H1 (cell line): Measurements from ENCODE around the gene EME2. TPM values are rescaled to one million over a fixed set of nuclear protein-coding genes. Genes with fewer than 3 reads are reported as not detected.

ENCODE experiments used
- CTCF ChIA-PET: fragments of 300-600 bp; sonication (Branson Sonifier 250); formaldehyde crosslinking; loops from one replicate; lab custom pipeline; 2021; ENCODE audit not compliant: partially characterized antibody; lab: Charles Lee
- POLR2A ChIA-PET: fragments of 300-600 bp; sonication (Branson Sonifier 250); formaldehyde crosslinking; loops from one replicate; lab custom pipeline; 2021; ENCODE audit warnings: inconsistent platforms; ENCODE audit not compliant: partially characterized antibody; lab: Charles Lee
- DNase-seq, 2 experiments: peaks; one replicate each; pipeline versions ENCODE4 v3.0.0 to v3.0.0-alpha.2; 2010 to 2022; ENCODE audit warnings: low spot score in 2 of 2, low read depth in 1 of 2, mixed read lengths in 1 of 2
- FAIRE-seq: peaks from 2 replicates; lab custom pipeline; 2011; peaks lifted over from hg19 to GRCh38; lab: Jason Lieb, UNC
- H2AFZ ChIP-seq: 2 replicates; pipeline ENCODE4 v1.8.1; 2012; ENCODE audit warnings: low read length, inconsistent platforms
- H2AK5ac ChIP-seq: 2 replicates; pipeline ENCODE4 v1.6.1; 2013; ENCODE audit warnings: low read depth, low read length
- H2BK120ac ChIP-seq: replicated peaks from 2 replicates; pipeline ENCODE3; 2013; ENCODE audit warnings: low read depth, low read length, inconsistent platforms
- H2BK12ac ChIP-seq: 2 replicates; pipeline ENCODE4 v1.6.1; 2013; ENCODE audit warnings: low read depth, low read length
- H2BK15ac ChIP-seq: 2 replicates; pipeline ENCODE4 v1.6.1; 2013; ENCODE audit warnings: low read length
- H2BK20ac ChIP-seq: 2 replicates; pipeline ENCODE4 v1.6.1; 2013; ENCODE audit warnings: low read length
- H2BK5ac ChIP-seq: 2 replicates; pipeline ENCODE4 v1.6.1; 2013; ENCODE audit warnings: low read depth, low read length
- H3K14ac ChIP-seq: 2 replicates; pipeline ENCODE4 v1.6.1; 2013; ENCODE audit warnings: inconsistent platforms; ENCODE audit not compliant: insufficient read length
- H3K18ac ChIP-seq: 2 replicates; pipeline ENCODE4 v1.6.1; 2013; ENCODE audit warnings: low read length; ENCODE audit errors: extremely low read depth
- H3K23ac ChIP-seq: 2 replicates; pipeline ENCODE4 v1.6.1; 2013; ENCODE audit warnings: inconsistent platforms; ENCODE audit not compliant: insufficient read length
- H3K23me2 ChIP-seq: 2 replicates; pipeline ENCODE4 v1.6.1; 2013; ENCODE audit warnings: low read depth, low read length
- H3K27ac ChIP-seq: 2 replicates; pipeline ENCODE4 v1.6.1; 2011; ENCODE audit warnings: low read depth, low read length, inconsistent platforms
- H3K27me3 ChIP-seq, 4 experiments: replicated peaks in 1 of 4; 1 replicate in 1 of 4; 2 replicates in 3 of 4; pipeline versions ENCODE4 v1.6.1 to v1.8.1; 2011 to 2013; ENCODE audit warnings: low read length in 3 of 4, mild to moderate bottlenecking in 3 of 4, inconsistent platforms in 2 of 4, mixed read lengths in 2 of 4, moderate library complexity in 1 of 4; ENCODE audit not compliant: control insufficient read depth in 3 of 4, insufficient read depth in 3 of 4; ENCODE audit errors: extremely low read depth in 1 of 4
- H3K36me3 ChIP-seq, 4 experiments: 2 replicates each; pipeline versions ENCODE4 v1.6.1 to v1.8.1; 2011 to 2013; ENCODE audit warnings: mild to moderate bottlenecking in 4 of 4, low read length in 3 of 4, moderate library complexity in 2 of 4, control low read depth in 1 of 4, inconsistent platforms in 1 of 4; ENCODE audit not compliant: insufficient read depth in 4 of 4, control insufficient read depth in 2 of 4
- H3K4ac ChIP-seq: replicated peaks from 2 replicates; pipeline ENCODE3; 2013; ENCODE audit warnings: low read length, low read depth, mixed read lengths, inconsistent platforms; ENCODE audit not compliant: insufficient read length
- H3K4me1 ChIP-seq, 4 experiments: replicated peaks in 1 of 4; 1 replicate in 1 of 4; 2 replicates in 3 of 4; pipeline versions ENCODE4 v1.6.1 to v1.8.1; 2011 to 2013; ENCODE audit warnings: low read length in 3 of 4, inconsistent platforms in 2 of 4, mixed read lengths in 1 of 4; ENCODE audit not compliant: insufficient read depth in 4 of 4, control insufficient read depth in 3 of 4
- H3K4me2 ChIP-seq, 2 experiments: 2 replicates each; pipeline versions ENCODE4 v1.6.1 to v1.8.1; 2011 to 2013; ENCODE audit warnings: low read depth in 2 of 2, low read length in 2 of 2, control low read depth in 1 of 2, inconsistent platforms in 1 of 2, mild to moderate bottlenecking in 1 of 2; ENCODE audit not compliant: insufficient read depth in 1 of 2
- H3K4me3 ChIP-seq, 4 experiments: fragments of 200-600, 300-600 bp in 1 of 4; sonication (generic), shearing (Covaris generic), sonication (Bioruptor Twin) in 1 of 4; 2 replicates each; pipeline versions ENCODE4 v1.5.1 to v1.8.1; 2011 to 2016; ENCODE audit warnings: low read length in 4 of 4, low read depth in 3 of 4, control low read depth in 2 of 4, inconsistent platforms in 2 of 4, mild to moderate bottlenecking in 2 of 4, mixed read lengths in 1 of 4, moderate library complexity in 1 of 4; ENCODE audit not compliant: insufficient read depth in 2 of 4; ENCODE audit errors: extremely low read depth in 1 of 4
- H3K56ac ChIP-seq: replicated peaks from 2 replicates; pipeline ENCODE3; 2013; ENCODE audit warnings: low read depth, mild to moderate bottlenecking, mixed read lengths, low read length, inconsistent platforms; ENCODE audit not compliant: insufficient read length
- H3K79me1 ChIP-seq: 2 replicates; pipeline ENCODE4 v1.6.1; 2013; ENCODE audit warnings: low read depth, low read length, control low read depth
- H3K79me2 ChIP-seq, 2 experiments: 2 replicates each; pipeline versions ENCODE4 v1.6.1 to v1.8.1; 2012 to 2013; ENCODE audit warnings: low read length in 2 of 2, mild to moderate bottlenecking in 2 of 2, inconsistent platforms in 1 of 2; ENCODE audit not compliant: insufficient read depth in 2 of 2, control insufficient read depth in 1 of 2
- H3K9ac ChIP-seq, 4 experiments: replicated peaks in 1 of 4; 1 replicate in 1 of 4; 2 replicates in 3 of 4; pipeline versions ENCODE4 v1.6.1 to v1.8.1; 2011 to 2013; ENCODE audit warnings: low read depth in 3 of 4, low read length in 3 of 4, control low read depth in 2 of 4, mild to moderate bottlenecking in 2 of 4, moderate library complexity in 2 of 4, inconsistent platforms in 1 of 4; ENCODE audit errors: extremely low read depth in 1 of 4
- H3K9me3 ChIP-seq, 2 experiments: 2 replicates each; pipeline versions ENCODE4 v1.6.1 to v1.8.1; 2012 to 2013; ENCODE audit warnings: mild to moderate bottlenecking in 2 of 2, moderate library complexity in 2 of 2, control low read depth in 1 of 2, inconsistent platforms in 1 of 2, low read depth in 1 of 2, low read length in 1 of 2, mixed read lengths in 1 of 2; ENCODE audit not compliant: insufficient read depth in 2 of 2
- H4K20me1 ChIP-seq, 2 experiments: replicated peaks in 1 of 2; 2 replicates each; pipeline versions ENCODE3 to v1.8.1; 2011 to 2013; ENCODE audit warnings: inconsistent platforms in 2 of 2, low read length in 2 of 2, mild to moderate bottlenecking in 1 of 2; ENCODE audit not compliant: insufficient read depth in 2 of 2, control insufficient read depth in 1 of 2
- H4K5ac ChIP-seq: 2 replicates; pipeline ENCODE4 v1.6.1; 2013; ENCODE audit warnings: low read length, low read depth, mixed read lengths, inconsistent platforms; ENCODE audit not compliant: insufficient read length
- H4K8ac ChIP-seq: 2 replicates; pipeline ENCODE4 v1.8.0; 2013; ENCODE audit warnings: mild to moderate bottlenecking, moderate library complexity, low read length, inconsistent platforms; ENCODE audit not compliant: insufficient read depth; ENCODE audit errors: extremely low read depth
- H4K91ac ChIP-seq: replicated peaks from 2 replicates; pipeline ENCODE3; 2013; ENCODE audit warnings: low read length, mixed read lengths, inconsistent platforms; ENCODE audit not compliant: insufficient read length
- SAP30 ChIP-seq: fragments of 300-600 bp; sonication (generic); IDR thresholded peaks from 2 replicates; pipeline ENCODE4 v1.7.1; 2012; ENCODE audit warnings: low read length, moderate library complexity, mild to moderate bottlenecking, inconsistent platforms; ENCODE audit not compliant: insufficient read depth, insufficient replicate concordance
- WGBS, 2 experiments: shearing (Covaris generic) in 1 of 2; methylation state at CpG; one replicate each; pipeline versions ENCODE4 v1.1.6 to v1.1.7; 2013 to 2015; ENCODE audit warnings: low lambda C conversion rate in 2 of 2, mixed read lengths in 2 of 2, inconsistent platforms in 1 of 2, low coverage in 1 of 2, missing lambda C conversion rate in 1 of 2; ENCODE audit not compliant: insufficient replicate concordance in 2 of 2, insufficient coverage in 1 of 2, insufficient read length in 1 of 2; ENCODE audit errors: extremely low coverage in 1 of 2, missing lambda C conversion rate in 1 of 2; 5-methylcytosine and 5-hydroxymethylcytosine counted together
- polyA plus RNA-seq, 7 experiments: library from polyadenylated mRNA; depleted of rRNA in 3 of 7; stranded (reverse) in 5 of 7; unstranded in 2 of 7; fragments of >200 nt in 5 of 7; fragments of 200-250 nt in 2 of 7; gene quantifications; 1 replicate in 5 of 7; 2 replicates in 1 of 7; 4 replicates in 1 of 7; pipeline versions ENCODE4 v1.2.1 to v1.2.3, GENCODE V29; 2011 to 2013; ENCODE audit warnings: missing spikeins in 2 of 7, mixed read lengths in 2 of 7
- total RNA-seq: library from RNA; stranded (reverse); fragmentation: NEBNext Ultra II Directional; extraction: Animal tissue kit (Norgen Biotek cat#: 25700); gene quantifications from 2 replicates; pipeline ENCODE4 v1.2.1, GENCODE V29; 2021

Gene EME2
- total and polyA plus RNA-seq, 2 of the 8 experiments (the other 6 are each of a cell fraction or from before 2014, with no cell fraction given), result 13.1 to 19.7 TPM

DNA sequence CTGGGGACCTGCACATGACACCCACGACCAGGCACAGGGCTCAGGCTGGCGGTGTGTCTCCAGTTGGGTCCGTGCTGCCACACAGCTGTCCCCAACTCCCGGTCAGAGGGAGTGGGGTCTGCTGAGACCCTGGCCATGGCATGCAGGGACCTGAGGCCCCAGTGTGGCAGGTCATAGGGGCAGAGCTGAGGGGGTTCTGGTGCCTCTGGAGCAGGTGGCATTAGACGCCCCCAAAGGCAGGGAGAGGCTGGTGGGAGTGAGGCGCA is 14.4 kb downstream of the EME2 start:
- Histone ChIP-seq H3K56ac (no peak overlapping the region), H3K4me2 (no peak overlapping the region), H2BK5ac (no peak overlapping the region), H4K8ac (no peak overlapping the region), H4K20me1 (peaks cover 20 to 21% of the 10 kb centered on the region in 2 experiments), H3K18ac (no peak overlapping the region), H3K14ac (no peak overlapping the region), H2BK15ac (no peak overlapping the region), H3K9ac (no peak overlapping the region), H2AK5ac (no peak overlapping the region), H2BK20ac (no peak overlapping the region), H3K4me3 (no peak overlapping the region), H3K27ac (no peak overlapping the region), H3K79me2 (peaks cover 0 to 35% of the 10 kb centered on the region in 2 experiments; a peak in 3 of 4 replicates), H3K9me3 (no peaks in the 10 kb centered on the region), H3K36me3 (peaks cover 0 to 44% (median 2%) of the 10 kb centered on the region in 4 experiments; a peak in 4 of 8 replicates), H4K91ac (no peak overlapping the region), H3K27me3 (no peaks in the 10 kb centered on the region), H3K4me1 (no peaks in the 10 kb centered on the region; a peak in 1 of 7 replicates), H3K4ac (no peak overlapping the region), H2AFZ (no peak overlapping the region), H2BK120ac (no peak overlapping the region), H3K23me2 (peaks cover 3% of the 10 kb centered on the region; the same call in 1 of the 2 replicates), H2BK12ac (no peak overlapping the region), H3K79me1 (peaks cover 13% of the 10 kb centered on the region; the same call in 1 of the 2 replicates), H3K23ac (no peak overlapping the region), H4K5ac (no peak overlapping the region)
- 90% methylated on average over 6 of the region's 6 CpGs; no CpG with 5 or more reads in 1 of the 2 experiments for WGBS, 2 experiments
- FAIRE-seq, result no peak
- ChIA-PET CTCF (interaction anchor here (1.4 kb wide), 1 partner anchor 13 kb away, joined by 4 read pairs; no protein-coding TSS in a partner anchor), POLR2A (interaction anchor here (1.6 to 4.0 kb wide), 3 partner anchors 12 to 18 kb away, joined by 3 to 13 read pairs (median 5); partner anchors contain the start of gene NME3)
- TF ChIP-seq SAP30, result no peak
- no peak for DNase-seq
